ENCODE results near the gene CLCN1. TPM values are rescaled to one million over a fixed set of nuclear protein-coding genes. Genes with fewer than 3 reads are reported as not detected.

CLCN1 gene
- polyA plus RNA-seq, 2 of the 4 experiments (the other 2 are of a cell fraction) = 0.08 TPM; not detected in 1

- ATAC-seq = no peak
- no peak overlapping the region for H3K4me3 ChIP-seq
- ChIA-PET CTCF (interaction anchor here (1.0 to 2.8 kb wide), 7 partner anchors 9 to 68 kb away, joined by 3 to 13 read pairs (median 8); no protein-coding TSS in a partner anchor), POLR2A (interaction anchor here (0.7 kb wide), 1 partner anchor 64 kb away, joined by 10 read pairs; no protein-coding TSS in a partner anchor)
- H3K9me3 ChIP-seq = no peaks in the 10 kb centered on the region
- FAIRE-seq = no peak
- no peak overlapping the region for H3K4me2 ChIP-seq
- WGBS (ENCODE audit: missing lambda C conversion rate) = 93% methylated on average over 2 of the region's 2 CpGs
- no peaks in the 10 kb centered on the region for H3K4me1 ChIP-seq
- no peak for DNase-seq (ENCODE audit: low read depth in 1 of 2, low spot score in 1 of 2)
- TF ChIP-seq POLR2A (IDR thresholded peaks at IDR 0.05; ENCODE audit: low read length) (no peak), HES2 (IDR thresholded peaks at IDR 0.05) (no peak), MYC (IDR thresholded peaks at IDR 0.05; ENCODE audit: borderline replicate concordance, low read length) (no peak), RFX5 (IDR thresholded peaks at IDR 0.05) (no peak), FOSB (CRISPR knock-in tag; IDR thresholded peaks at IDR 0.05) (no peak), CHD4 (IDR thresholded peaks at IDR 0.05; ENCODE audit: borderline replicate concordance) (no peak), E2F6 (IDR thresholded peaks at IDR 0.05; ENCODE audit: borderline replicate concordance, low read depth) (no peak), EHMT2 (IDR thresholded peaks at IDR 0.05; ENCODE audit: low read depth) (no peak), PHF8 (IDR thresholded peaks at IDR 0.05; ENCODE audit: borderline replicate concordance, low read depth) (no peak), RAD21 (conservative IDR thresholded peaks at IDR 0.05 in 1 of 2, IDR thresholded peaks at IDR 0.05 in 1 of 2) (no peak), HDAC2 (IDR thresholded peaks at IDR 0.05) (no peak), CBX2 (IDR thresholded peaks at IDR 0.05; ENCODE audit: borderline replicate concordance, low read depth) (no peak), ELK1 (IDR thresholded peaks at IDR 0.05; ENCODE audit: low read depth, low read length) (no peak), RNF2 (IDR thresholded peaks at IDR 0.05; ENCODE audit: borderline replicate concordance, low read depth) (no peak), HOXB13 (CRISPR knock-in tag; IDR thresholded peaks at IDR 0.05; ENCODE audit: low read depth) (no peak), EHF (CRISPR knock-in tag; IDR thresholded peaks at IDR 0.05) (no peak), REST (IDR thresholded peaks at IDR 0.05) (no peak), KDM1A (IDR thresholded peaks at IDR 0.05; ENCODE audit: low read depth) (no peak), POLR2AphosphoS2 (conservative IDR thresholded peaks at IDR 0.05; ENCODE audit: low read length) (no peak), MAZ (IDR thresholded peaks at IDR 0.05; ENCODE audit: borderline replicate concordance, low read depth, low read length) (no peak)
- no peak overlapping the region for H3K27ac ChIP-seq
These were observed 7.3 kb upstream of the CLCN1 start for GRCh38 chr7:143308632-143309031.

- H3K27ac ChIP-seq = no peak overlapping the region
- ChIA-PET POLR2A (no interaction called here), CTCF (no interaction called here)
- no peak overlapping the region for H3K4me3 ChIP-seq
- no peaks in the 10 kb centered on the region for H3K9me3 ChIP-seq
- H3K4me1 ChIP-seq = peaks cover 15% of the 10 kb centered on the region
- FAIRE-seq = no peak
- H3K4me2 ChIP-seq = no peak overlapping the region
- no peak for DNase-seq (ENCODE audit: low read depth in 1 of 2, low spot score in 1 of 2)
- ATAC-seq = no peak
- no peak for TF ChIP-seq CEBPB (IDR thresholded peaks at IDR 0.05)
- no peak for TF ChIP-seq ZFP36 (IDR thresholded peaks at IDR 0.05; ENCODE audit: borderline replicate concordance, partially characterized antibody)
- no peak for TF ChIP-seq NR3C1 (IDR thresholded peaks at IDR 0.05)
- TF ChIP-seq CHD4 (IDR thresholded peaks at IDR 0.05; ENCODE audit: borderline replicate concordance) = no peak
- TF ChIP-seq ESRRA (IDR thresholded peaks at IDR 0.05; ENCODE audit: borderline replicate concordance, low read length) = no peak
- TF ChIP-seq EHF (CRISPR knock-in tag; IDR thresholded peaks at IDR 0.05) = no peak
- no peak for TF ChIP-seq ZNF302 (CRISPR knock-in tag; IDR thresholded peaks at IDR 0.05)
- TF ChIP-seq RNF2 (IDR thresholded peaks at IDR 0.05; ENCODE audit: borderline replicate concordance, low read depth) = no peak
- TF ChIP-seq RAD21 (conservative IDR thresholded peaks at IDR 0.05 in 1 of 2, IDR thresholded peaks at IDR 0.05 in 1 of 2) = no peak
- TF ChIP-seq RCOR1 (IDR thresholded peaks at IDR 0.05; ENCODE audit: low read depth, low read length) = no peak
- TF ChIP-seq EHMT2 (IDR thresholded peaks at IDR 0.05; ENCODE audit: low read depth) = no peak
- no peak for TF ChIP-seq CBX2 (IDR thresholded peaks at IDR 0.05; ENCODE audit: borderline replicate concordance, low read depth)
- no peak for TF ChIP-seq BCL3 (IDR thresholded peaks at IDR 0.05)
- no peak for TF ChIP-seq FOXS1 (CRISPR knock-in tag; IDR thresholded peaks at IDR 0.05)
- TF ChIP-seq TFCP2L1 (CRISPR knock-in tag; IDR thresholded peaks at IDR 0.05) = no peak
- no peak for TF ChIP-seq ELK1 (IDR thresholded peaks at IDR 0.05; ENCODE audit: low read depth, low read length)
- TF ChIP-seq NPAS2 (CRISPR knock-in tag; IDR thresholded peaks at IDR 0.05; ENCODE audit: borderline replicate concordance) = no peak
These were observed 1.8 kb upstream of the CLCN1 start for GRCh38 chr7:143314127-143314526.
